Suprapubic skin (tissue), 4 donors: ENCODE measurements around the gene ACOT2.

Experiments
- CTCF ChIP-seq, 2 donors: fragments of 200-600 bp in 1 of 2; fragments of 450-650 bp in 1 of 2; sonication (generic) in 1 of 2; IDR thresholded peaks; one replicate each; pipeline ENCODE4 v1.5.1; 2016 to 2019; ENCODE audit warnings: antibody characterized with exemption in 2 of 2, mild to moderate bottlenecking in 1 of 2, moderate library complexity in 1 of 2
- EP300 ChIP-seq: sonication (generic); formaldehyde crosslinking; IDR thresholded peaks from one replicate; pipeline ENCODE4 v1.6.1; 2017; ENCODE audit warnings: antibody characterized with exemption
- POLR2AphosphoS5 ChIP-seq, 3 donors: sonication (generic); formaldehyde crosslinking; IDR thresholded peaks; one replicate each; pipeline ENCODE4 v1.6.1; 2017; ENCODE audit warnings: antibody characterized with exemption in 3 of 3

GRCh38 chr14:73588695-73589094 is 19.7 kb downstream of the ACOT2 start:
- TF ChIP-seq CTCF (IDR thresholded peaks at IDR 0.05), result no peak
- no peak for TF ChIP-seq POLR2AphosphoS5 (IDR thresholded peaks at IDR 0.05)
- TF ChIP-seq EP300, result no peak
